Measurements from ENCODE around the gene RSRC1.

GRCh38 chr3:158369279-158369678 lies 259.4 kb downstream of the RSRC1 start:
- TF ChIP-seq, protein P1, sequence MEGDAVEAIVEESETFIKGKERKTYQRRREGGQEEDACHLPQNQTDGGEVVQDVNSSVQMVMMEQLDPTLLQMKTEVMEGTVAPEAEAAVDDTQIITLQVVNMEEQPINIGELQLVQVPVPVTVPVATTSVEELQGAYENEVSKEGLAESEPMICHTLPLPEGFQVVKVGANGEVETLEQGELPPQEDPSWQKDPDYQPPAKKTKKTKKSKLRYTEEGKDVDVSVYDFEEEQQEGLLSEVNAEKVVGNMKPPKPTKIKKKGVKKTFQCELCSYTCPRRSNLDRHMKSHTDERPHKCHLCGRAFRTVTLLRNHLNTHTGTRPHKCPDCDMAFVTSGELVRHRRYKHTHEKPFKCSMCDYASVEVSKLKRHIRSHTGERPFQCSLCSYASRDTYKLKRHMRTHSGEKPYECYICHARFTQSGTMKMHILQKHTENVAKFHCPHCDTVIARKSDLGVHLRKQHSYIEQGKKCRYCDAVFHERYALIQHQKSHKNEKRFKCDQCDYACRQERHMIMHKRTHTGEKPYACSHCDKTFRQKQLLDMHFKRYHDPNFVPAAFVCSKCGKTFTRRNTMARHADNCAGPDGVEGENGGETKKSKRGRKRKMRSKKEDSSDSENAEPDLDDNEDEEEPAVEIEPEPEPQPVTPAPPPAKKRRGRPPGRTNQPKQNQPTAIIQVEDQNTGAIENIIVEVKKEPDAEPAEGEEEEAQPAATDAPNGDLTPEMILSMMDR (IDR thresholded peaks at IDR 0.05; ENCODE audit: insufficient read depth, low read length, poor library complexity, severe bottlenecking) = no peak
- TF ChIP-seq EZH2phosphoT487 (conservative IDR thresholded peaks at IDR 0.05; ENCODE audit: low read length) = no peak

Measured in SU-DHL-6 (cell line).